Epithelial cell of esophagus (primary cell): ENCODE results near the gene SLC16A6.
"Not testable (repeated sequence)": the region's sequence is repeated elsewhere in the genome, so short reads cannot be mapped to it uniquely, and the experiment has no call there.

Source experiments
- DNase-seq: peaks from one replicate; pipeline ENCODE4 v3.0.0; 2010; ENCODE audit warnings: low read depth
- H3K4me3 ChIP-seq: 2 replicates; pipeline ENCODE4 v1.5.1; 2011; ENCODE audit warnings: mild to moderate bottlenecking, low read length, control low read depth
- TF ChIP-seq, protein P1 (sequence below): IDR thresholded peaks from 2 replicates; pipeline ENCODE4 v1.5.1; 2011; ENCODE audit warnings: low read depth, mild to moderate bottlenecking, low read length, control low read depth, inconsistent platforms; ENCODE audit not compliant: insufficient read depth; ENCODE audit errors: missing control alignments

Gene SLC16A6

DNA sequence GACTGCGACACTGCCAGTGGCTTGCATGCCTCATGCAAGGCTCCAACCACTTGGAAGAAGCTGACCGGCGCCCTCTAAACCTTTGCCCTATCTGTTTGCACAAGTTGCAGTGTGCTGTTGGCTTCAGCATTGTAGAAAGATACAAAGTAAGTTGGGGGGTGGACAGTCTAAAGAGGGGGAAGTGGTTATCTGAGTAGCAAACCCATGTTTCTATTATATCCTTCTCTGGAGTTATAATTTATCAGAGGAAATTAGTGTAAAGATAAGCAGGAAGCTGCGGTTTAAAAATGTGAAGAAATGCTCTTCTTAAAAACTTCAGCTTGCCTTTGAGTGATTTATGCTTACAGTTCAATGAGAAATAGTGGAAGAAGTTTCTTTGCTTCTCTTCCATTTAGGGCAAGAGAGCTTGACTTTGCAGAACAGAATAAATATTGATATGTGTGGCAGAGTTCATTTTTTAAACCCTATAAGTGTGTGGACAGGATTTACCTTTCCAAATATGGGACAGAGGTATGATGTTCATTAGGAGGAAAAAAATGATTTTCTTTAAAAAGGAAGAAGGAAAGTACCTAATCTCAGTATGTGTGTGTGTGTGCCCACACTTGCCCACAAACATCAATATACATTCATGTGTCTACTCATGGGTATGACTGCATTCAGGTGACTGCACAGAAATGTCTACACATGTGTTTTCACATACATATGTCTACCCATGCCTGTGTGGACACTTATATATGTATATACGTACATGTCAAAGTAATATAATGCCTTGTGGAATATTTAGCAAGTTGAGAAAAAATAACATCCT lies 35.0 kb downstream of the SLC16A6 start:
- H3K4me3 ChIP-seq: no peak overlapping the region

DNA sequence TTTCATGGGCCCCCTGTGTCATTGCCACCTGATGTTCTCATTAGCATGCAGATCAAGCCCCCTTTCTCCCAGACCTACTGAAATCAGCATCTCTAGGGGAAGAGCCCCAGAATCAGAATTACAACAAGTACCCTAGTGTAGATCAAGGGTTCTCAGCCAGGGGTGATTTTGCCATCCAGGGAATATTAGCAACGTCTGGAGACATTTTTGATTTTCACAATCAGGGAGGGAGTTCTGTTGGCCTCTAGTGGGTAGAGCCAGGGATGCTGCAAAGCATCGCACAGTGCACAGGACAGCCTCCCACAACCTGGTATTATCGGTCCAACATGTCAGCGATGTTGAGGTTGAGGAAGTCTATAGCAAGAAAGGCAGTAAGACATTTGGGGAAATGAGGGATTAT lies 35.8 kb downstream of the SLC16A6 start:
- TF ChIP-seq, protein P1, sequence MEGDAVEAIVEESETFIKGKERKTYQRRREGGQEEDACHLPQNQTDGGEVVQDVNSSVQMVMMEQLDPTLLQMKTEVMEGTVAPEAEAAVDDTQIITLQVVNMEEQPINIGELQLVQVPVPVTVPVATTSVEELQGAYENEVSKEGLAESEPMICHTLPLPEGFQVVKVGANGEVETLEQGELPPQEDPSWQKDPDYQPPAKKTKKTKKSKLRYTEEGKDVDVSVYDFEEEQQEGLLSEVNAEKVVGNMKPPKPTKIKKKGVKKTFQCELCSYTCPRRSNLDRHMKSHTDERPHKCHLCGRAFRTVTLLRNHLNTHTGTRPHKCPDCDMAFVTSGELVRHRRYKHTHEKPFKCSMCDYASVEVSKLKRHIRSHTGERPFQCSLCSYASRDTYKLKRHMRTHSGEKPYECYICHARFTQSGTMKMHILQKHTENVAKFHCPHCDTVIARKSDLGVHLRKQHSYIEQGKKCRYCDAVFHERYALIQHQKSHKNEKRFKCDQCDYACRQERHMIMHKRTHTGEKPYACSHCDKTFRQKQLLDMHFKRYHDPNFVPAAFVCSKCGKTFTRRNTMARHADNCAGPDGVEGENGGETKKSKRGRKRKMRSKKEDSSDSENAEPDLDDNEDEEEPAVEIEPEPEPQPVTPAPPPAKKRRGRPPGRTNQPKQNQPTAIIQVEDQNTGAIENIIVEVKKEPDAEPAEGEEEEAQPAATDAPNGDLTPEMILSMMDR: no peak
- H3K4me3 ChIP-seq: no peak overlapping the region
- DNase-seq: no peak

More for the DNA sequence above, 35.0 kb downstream of the SLC16A6 start:
- no peak for DNase-seq
- TF ChIP-seq, protein P1: no peak

DNA sequence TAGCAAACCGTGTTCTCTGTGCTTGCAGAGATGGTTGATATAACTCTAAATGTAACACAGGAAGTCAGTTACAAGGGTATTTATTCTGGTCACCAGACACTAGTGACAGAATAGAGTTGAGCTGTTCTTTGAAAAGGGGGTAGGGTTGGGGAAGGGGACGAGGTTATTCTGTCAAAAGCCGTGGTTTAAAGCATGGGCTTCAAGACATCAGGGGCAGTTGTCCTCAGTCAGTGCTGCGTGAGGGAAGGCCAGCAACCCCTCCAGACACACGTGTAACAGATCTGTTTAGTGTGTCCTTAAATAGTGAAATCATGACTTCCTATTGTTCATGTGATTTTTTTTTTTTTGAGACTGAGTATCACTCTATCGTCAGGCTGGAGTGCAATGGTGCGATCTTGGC lies 37.5 kb downstream of the SLC16A6 start:
- not testable (repeated sequence) for H3K4me3 ChIP-seq, DNase-seq

DNA sequence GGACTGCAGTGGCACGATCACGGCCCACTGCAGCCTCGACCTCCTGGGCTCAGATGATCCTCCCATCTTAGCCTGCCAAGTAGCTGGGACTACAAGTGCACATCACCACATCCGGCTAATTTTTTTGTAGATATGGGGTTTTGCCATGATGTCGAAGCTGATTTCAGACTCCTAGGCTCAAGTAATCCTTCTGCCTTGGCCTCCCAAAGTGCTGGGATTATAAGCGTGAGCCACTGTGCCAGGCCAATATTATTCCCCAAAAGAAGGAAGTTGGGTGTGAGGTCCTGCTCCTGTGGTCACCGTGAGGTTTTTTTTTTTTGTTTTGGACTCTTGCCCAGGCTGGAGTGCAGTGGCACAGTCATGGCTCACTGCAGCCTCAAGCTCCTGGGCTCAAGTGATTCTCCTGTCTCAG lies 41.6 kb downstream of the SLC16A6 start:
- TF ChIP-seq, protein P1: no peak
- no peak for DNase-seq
- H3K4me3 ChIP-seq: no peak overlapping the region

DNA sequence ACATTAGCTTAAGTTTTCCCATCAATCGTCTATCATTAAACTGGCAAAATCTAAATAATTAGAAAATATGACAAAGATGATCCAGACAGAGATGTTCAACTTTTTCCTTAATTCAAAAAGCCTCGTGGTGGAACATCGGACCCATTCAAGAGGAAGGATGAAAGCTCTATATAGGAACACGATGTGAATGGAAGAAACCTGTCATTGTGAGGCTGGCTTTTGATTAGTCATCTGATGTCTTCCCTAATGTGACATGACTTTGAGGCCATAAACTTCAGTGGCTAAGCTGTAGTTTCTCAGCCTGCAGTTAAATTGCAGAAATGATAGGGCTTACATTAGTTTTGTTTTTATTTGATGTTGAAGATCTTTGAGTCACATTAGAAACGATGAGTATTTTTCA lies 42.0 kb downstream of the SLC16A6 start:
- peak overlapping the region; percentile 83 for H3K4me3 ChIP-seq
- TF ChIP-seq, protein P1: no peak
- DNase-seq: no peak

DNA sequence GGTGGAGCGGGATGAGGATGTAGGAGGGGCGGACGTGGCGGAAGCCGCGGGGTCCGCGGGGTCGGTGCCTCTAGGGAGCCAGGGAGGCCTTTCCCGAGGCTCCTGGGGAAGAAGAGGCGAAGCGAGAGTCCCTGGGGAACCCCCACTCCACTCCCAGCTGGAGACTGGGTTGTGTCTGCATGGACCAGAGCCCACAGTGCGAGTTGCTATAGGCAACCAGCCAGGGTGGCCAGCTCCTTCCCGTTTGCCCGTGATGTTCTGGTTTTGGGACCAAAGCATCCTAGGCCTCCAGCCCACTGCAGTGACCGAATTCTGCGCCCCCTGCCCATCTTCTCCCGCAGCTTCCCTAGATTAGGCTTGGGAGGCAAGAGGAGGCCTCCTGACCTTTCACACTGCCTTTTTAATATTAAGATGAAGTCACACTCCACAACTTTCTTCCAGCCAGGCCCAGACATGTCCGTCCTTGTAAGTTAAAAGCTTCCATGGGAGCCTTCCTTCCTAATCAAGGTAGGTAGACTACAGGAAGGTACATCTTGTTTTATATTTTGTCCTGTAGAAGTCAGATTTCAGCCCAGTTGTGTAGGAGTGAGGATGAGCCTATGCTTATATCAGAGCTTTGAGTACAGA lies 42.6 kb downstream of the SLC16A6 start:
- H3K4me3 ChIP-seq: peak overlapping the region; percentile 83
- peak; percentile 82 for DNase-seq
- TF ChIP-seq, protein P1: no peak

DNA sequence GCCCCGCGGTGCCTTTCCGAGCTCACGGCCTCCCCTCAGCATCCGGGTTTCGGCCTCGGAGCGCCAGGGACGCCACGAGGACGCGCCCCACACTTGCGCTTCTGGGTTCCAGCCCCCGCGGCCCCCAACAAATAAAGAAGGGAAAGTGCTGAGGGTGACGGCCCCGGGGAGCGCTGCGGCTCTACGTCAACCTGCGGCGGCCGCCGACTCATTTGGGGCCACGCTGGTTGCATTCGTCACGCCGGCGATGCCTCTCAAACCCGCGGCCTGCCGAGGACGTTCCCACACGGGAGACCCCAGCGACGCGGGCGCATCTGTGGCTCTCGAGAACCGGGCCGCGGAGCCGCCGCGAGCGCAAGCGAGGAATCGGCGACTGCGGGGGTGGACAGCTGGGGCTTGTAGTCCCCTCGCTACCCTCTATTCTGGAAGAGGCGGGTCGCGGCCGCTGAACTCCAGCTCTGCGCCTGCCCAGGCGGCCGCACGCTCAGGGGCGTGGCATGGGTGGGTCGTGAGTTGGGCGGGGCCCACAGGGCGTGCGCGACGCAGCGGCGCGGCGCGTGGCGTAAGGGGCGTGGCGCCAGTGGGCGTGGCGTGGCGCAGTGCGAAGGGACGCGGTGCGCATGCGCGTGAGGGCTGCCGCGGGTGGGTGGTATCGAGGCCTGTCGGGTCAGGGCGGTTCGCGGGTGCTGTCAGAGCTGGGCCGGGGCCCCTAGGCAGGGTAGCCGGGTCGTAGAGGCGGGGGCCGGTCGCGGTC lies 43.3 kb downstream of the SLC16A6 start, which contains the start of gene AMZ2:
AMZ2 (plus strand) TSS at position 599 of the 754 bp plus-strand sequence. CDS start 2,145 bp downstream, outside the sequence.
- H3K4me3 ChIP-seq: peak within 1 kb of the TSS; percentile 83
- peak; percentile 91 for DNase-seq
- TF ChIP-seq, protein P1: no peak
